Measurements from ENCODE around the gene C2CD4A.

The C2CD4A gene

GRCh38 chr15:62093809-62094208 lies 27.0 kb downstream of the C2CD4A start:
- in situ Hi-C loops (cut with MboI; ENCODE audit: low sequenced_read_pairs, unreplicated experiment), result no loop called here
- no peak for DNase-seq (ENCODE audit: low spot score)
- TF ChIP-seq, protein P1, sequence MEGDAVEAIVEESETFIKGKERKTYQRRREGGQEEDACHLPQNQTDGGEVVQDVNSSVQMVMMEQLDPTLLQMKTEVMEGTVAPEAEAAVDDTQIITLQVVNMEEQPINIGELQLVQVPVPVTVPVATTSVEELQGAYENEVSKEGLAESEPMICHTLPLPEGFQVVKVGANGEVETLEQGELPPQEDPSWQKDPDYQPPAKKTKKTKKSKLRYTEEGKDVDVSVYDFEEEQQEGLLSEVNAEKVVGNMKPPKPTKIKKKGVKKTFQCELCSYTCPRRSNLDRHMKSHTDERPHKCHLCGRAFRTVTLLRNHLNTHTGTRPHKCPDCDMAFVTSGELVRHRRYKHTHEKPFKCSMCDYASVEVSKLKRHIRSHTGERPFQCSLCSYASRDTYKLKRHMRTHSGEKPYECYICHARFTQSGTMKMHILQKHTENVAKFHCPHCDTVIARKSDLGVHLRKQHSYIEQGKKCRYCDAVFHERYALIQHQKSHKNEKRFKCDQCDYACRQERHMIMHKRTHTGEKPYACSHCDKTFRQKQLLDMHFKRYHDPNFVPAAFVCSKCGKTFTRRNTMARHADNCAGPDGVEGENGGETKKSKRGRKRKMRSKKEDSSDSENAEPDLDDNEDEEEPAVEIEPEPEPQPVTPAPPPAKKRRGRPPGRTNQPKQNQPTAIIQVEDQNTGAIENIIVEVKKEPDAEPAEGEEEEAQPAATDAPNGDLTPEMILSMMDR (IDR thresholded peaks at IDR 0.05; ENCODE audit: borderline replicate concordance, control extremely low read depth, extremely low read depth, insufficient read depth, missing control alignments), result no peak

DNA sequence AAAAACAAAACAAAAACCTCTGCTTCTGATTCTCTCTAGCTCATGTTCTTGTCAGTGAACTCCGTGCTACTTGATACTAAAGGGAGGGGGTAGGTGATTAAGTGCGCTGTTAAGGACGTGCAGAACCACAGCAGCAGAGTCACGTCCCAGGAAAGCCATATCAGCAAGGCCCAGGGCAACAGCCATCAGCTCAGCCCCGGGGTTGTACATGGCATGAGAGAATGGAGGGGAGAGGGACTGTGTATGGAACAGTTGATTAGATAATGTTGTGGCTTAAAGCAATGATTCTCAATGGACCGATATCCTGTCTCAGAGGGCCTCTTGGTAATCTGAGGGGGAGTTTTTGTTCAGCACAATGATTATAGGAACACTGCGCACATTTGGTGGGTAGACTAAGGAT lies 27.6 kb downstream of the C2CD4A start:
- in situ Hi-C loops (cut with MboI; ENCODE audit: low sequenced_read_pairs, unreplicated experiment), result no loop called here
- no peak for DNase-seq (ENCODE audit: low spot score)
- TF ChIP-seq, protein P1 (IDR thresholded peaks at IDR 0.05; ENCODE audit: borderline replicate concordance, control extremely low read depth, extremely low read depth, insufficient read depth, missing control alignments), result no peak

DNA sequence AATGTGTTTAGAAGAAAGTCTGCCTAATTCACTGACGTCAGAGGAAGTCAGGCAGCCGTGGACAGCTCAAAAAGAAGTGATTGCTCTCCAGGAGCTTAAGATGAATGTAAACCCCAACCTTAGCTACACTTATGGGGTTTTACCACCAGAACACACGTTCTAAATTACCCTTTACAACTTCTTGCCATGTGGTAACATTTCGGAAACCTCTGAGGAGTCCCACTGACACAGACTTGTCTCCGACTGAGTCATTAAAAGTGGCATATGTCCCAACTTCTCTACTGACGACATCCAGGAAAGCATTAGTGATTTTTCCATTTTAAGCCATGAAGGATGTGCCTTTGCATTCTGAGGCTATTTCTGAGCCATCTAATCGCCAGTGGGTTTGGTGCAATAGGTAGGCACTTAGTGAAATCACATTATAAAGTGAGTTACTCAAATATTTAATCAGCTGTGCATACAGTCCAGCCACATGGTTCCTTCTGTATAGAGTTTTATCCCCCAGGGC lies 32.4 kb downstream of the C2CD4A start:
- TF ChIP-seq, protein P1 (IDR thresholded peaks at IDR 0.05; ENCODE audit: borderline replicate concordance, control extremely low read depth, extremely low read depth, insufficient read depth, missing control alignments), result no peak
- in situ Hi-C loops (cut with MboI; ENCODE audit: low sequenced_read_pairs, unreplicated experiment), result no loop called here
- no peak for DNase-seq (ENCODE audit: low spot score)

GRCh38 chr15:62103431-62103830 lies 36.7 kb downstream of the C2CD4A start:
- no peak for DNase-seq (ENCODE audit: low spot score)
- TF ChIP-seq, protein P1 (IDR thresholded peaks at IDR 0.05; ENCODE audit: borderline replicate concordance, control extremely low read depth, extremely low read depth, insufficient read depth, missing control alignments), result no peak
- in situ Hi-C loops (cut with MboI; ENCODE audit: low sequenced_read_pairs, unreplicated experiment), result no loop called here

DNA sequence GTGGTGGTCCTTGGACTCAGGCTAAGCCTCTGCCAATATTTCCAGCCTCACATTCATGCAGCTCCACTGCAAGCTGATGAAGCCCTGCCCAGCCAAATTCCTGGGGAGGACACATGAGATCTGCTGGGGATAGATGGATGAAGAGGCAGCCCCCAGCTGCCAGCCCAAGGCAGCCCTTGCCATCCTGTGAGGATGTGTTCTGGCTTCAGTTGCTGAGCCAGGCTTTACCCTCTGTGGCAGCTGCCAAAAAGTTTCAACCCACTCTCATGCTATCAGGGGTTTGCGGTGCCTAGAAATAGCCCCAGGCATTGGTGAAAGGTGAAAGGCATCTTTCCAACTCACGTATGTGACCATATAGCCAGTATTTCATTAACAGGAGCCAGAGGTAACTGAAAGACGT lies 37.6 kb downstream of the C2CD4A start:
- TF ChIP-seq, protein P1 (IDR thresholded peaks at IDR 0.05; ENCODE audit: borderline replicate concordance, control extremely low read depth, extremely low read depth, insufficient read depth, missing control alignments), result no peak
- no peak for DNase-seq (ENCODE audit: low spot score)
- in situ Hi-C loops (cut with MboI; ENCODE audit: low sequenced_read_pairs, unreplicated experiment), result no loop called here

- no peak for DNase-seq (ENCODE audit: low spot score)
- in situ Hi-C loops (cut with MboI; ENCODE audit: low sequenced_read_pairs, unreplicated experiment), result no loop called here
- TF ChIP-seq, protein P1 (IDR thresholded peaks at IDR 0.05; ENCODE audit: borderline replicate concordance, control extremely low read depth, extremely low read depth, insufficient read depth, missing control alignments), result no peak
Observed at GRCh38 chr15:62104846-62105245, 38.1 kb downstream of the C2CD4A start.

GRCh38 chr15:62105266-62105665 lies 38.5 kb downstream of the C2CD4A start:
- in situ Hi-C loops (cut with MboI; ENCODE audit: low sequenced_read_pairs, unreplicated experiment), result no loop called here
- TF ChIP-seq, protein P1 (IDR thresholded peaks at IDR 0.05; ENCODE audit: borderline replicate concordance, control extremely low read depth, extremely low read depth, insufficient read depth, missing control alignments), result no peak
- no peak for DNase-seq (ENCODE audit: low spot score)

Measured in GM13976 (cell line).